H9 (cell line): ENCODE measurements around the gene C1orf74. TPM values are rescaled to one million over a fixed set of nuclear protein-coding genes. Genes with fewer than 3 reads are reported as not detected.

Experiments
- DNase-seq: peaks from one replicate; pipeline ENCODE4 v3.0.0-alpha.2; 2017
- H2AFZ ChIP-seq: one replicate; pipeline ENCODE4 v1.6.1; 2013; ENCODE audit warnings: mild to moderate bottlenecking, low read length, control low read depth, moderate library complexity
- H2AK5ac ChIP-seq: 2 replicates; pipeline ENCODE4 v1.6.1; 2013; ENCODE audit warnings: low read length, control low read depth, mixed read lengths; ENCODE audit not compliant: insufficient read length
- H2BK120ac ChIP-seq: one replicate; pipeline ENCODE4 v1.6.1; 2013; ENCODE audit warnings: low read depth, mild to moderate bottlenecking, low read length, control low read depth, inconsistent platforms; ENCODE audit not compliant: poor library complexity, severe bottlenecking
- H2BK12ac ChIP-seq: 2 replicates; pipeline ENCODE4 v1.6.1; 2013; ENCODE audit warnings: low read length, control low read depth, mixed read lengths, low read depth; ENCODE audit not compliant: insufficient read length
- H2BK15ac ChIP-seq: 2 replicates; pipeline ENCODE4 v1.6.1; 2013; ENCODE audit warnings: low read depth, low read length, control low read depth
- H2BK20ac ChIP-seq: one replicate; pipeline ENCODE4 v1.6.1; 2013; ENCODE audit warnings: low read depth, mild to moderate bottlenecking, low read length, control low read depth, inconsistent platforms; ENCODE audit not compliant: poor library complexity, severe bottlenecking
- H2BK5ac ChIP-seq: 2 replicates; pipeline ENCODE4 v1.6.1; 2013; ENCODE audit warnings: low read length, control low read depth, mixed read lengths; ENCODE audit not compliant: insufficient read length
- H3K14ac ChIP-seq: 2 replicates; pipeline ENCODE4 v1.6.1; 2013; ENCODE audit warnings: low read length, control low read depth; ENCODE audit not compliant: insufficient read depth
- H3K18ac ChIP-seq: 2 replicates; pipeline ENCODE4 v1.6.1; 2013; ENCODE audit warnings: low read depth, mild to moderate bottlenecking, mixed read lengths, low read length, control low read depth; ENCODE audit not compliant: insufficient read length
- H3K23ac ChIP-seq: 2 replicates; pipeline ENCODE4 v1.6.1; 2013; ENCODE audit warnings: low read length, control low read depth, mixed read lengths, low read depth; ENCODE audit not compliant: insufficient read length
- H3K23me2 ChIP-seq: 2 replicates; pipeline ENCODE4 v1.6.1; 2013; ENCODE audit warnings: low read depth, mild to moderate bottlenecking, mixed read lengths, low read length, control low read depth; ENCODE audit not compliant: insufficient read length, poor library complexity, severe bottlenecking
- H3K27ac ChIP-seq: 2 replicates; pipeline ENCODE4 v1.5.1; 2013; ENCODE audit warnings: low read length, control low read depth, mixed read lengths, low read depth; ENCODE audit not compliant: insufficient read length
- H3K27me3 ChIP-seq: 2 replicates; pipeline ENCODE4 v1.6.1; 2013; ENCODE audit warnings: low read length, control low read depth, inconsistent platforms; ENCODE audit not compliant: insufficient read depth
- H3K4ac ChIP-seq: 2 replicates; pipeline ENCODE4 v1.6.1; 2013; ENCODE audit warnings: low read depth, mild to moderate bottlenecking, control low read depth, inconsistent platforms, low read length, moderate library complexity
- H3K4me1 ChIP-seq: 2 replicates; pipeline ENCODE4 v1.6.1; 2013; ENCODE audit warnings: low read length, control low read depth, inconsistent platforms; ENCODE audit not compliant: insufficient read depth
- H3K4me2 ChIP-seq: 2 replicates; pipeline ENCODE4 v1.6.1; 2013; ENCODE audit warnings: low read length, control low read depth, mixed read lengths; ENCODE audit not compliant: insufficient read length, insufficient read depth
- H3K56ac ChIP-seq: 2 replicates; pipeline ENCODE4 v1.6.1; 2013; ENCODE audit warnings: low read depth, mild to moderate bottlenecking, mixed read lengths, low read length, control low read depth; ENCODE audit not compliant: insufficient read length
- H3K79me1 ChIP-seq: 2 replicates; pipeline ENCODE4 v1.6.1; 2013; ENCODE audit warnings: low read depth, mild to moderate bottlenecking, moderate library complexity, low read length, control low read depth, inconsistent platforms; ENCODE audit not compliant: insufficient read depth, poor library complexity, severe bottlenecking
- H3K79me2 ChIP-seq: 2 replicates; pipeline ENCODE4 v1.6.1; 2013; ENCODE audit warnings: low read length, control low read depth, inconsistent platforms; ENCODE audit not compliant: insufficient read depth
- H3K9ac ChIP-seq: 2 replicates; pipeline ENCODE4 v1.6.1; 2013; ENCODE audit warnings: low read length, control low read depth, mixed read lengths; ENCODE audit not compliant: insufficient read length; ENCODE audit errors: extremely low read depth
- H3K9me3 ChIP-seq: one replicate; pipeline ENCODE4 v1.6.1; 2013; ENCODE audit warnings: low read depth, low read length, inconsistent platforms; ENCODE audit not compliant: control insufficient read depth
- H3T11ph ChIP-seq: one replicate; pipeline ENCODE4 v1.6.1; 2013; ENCODE audit warnings: mild to moderate bottlenecking, low read length, control low read depth, inconsistent platforms
- H4K20me1 ChIP-seq: one replicate; pipeline ENCODE4 v1.6.1; 2013; ENCODE audit not compliant: control insufficient read depth, insufficient read length, insufficient read depth
- H4K5ac ChIP-seq: 2 replicates; pipeline ENCODE4 v1.6.1; 2013; ENCODE audit warnings: low read depth, mild to moderate bottlenecking, mixed read lengths, low read length, control low read depth; ENCODE audit not compliant: insufficient read length
- H4K8ac ChIP-seq: replicated peaks from 2 replicates; pipeline ENCODE4 v1.6.1; 2013; ENCODE audit warnings: low read length, control low read depth, mixed read lengths, low read depth; ENCODE audit not compliant: insufficient read length
- H4K91ac ChIP-seq: 2 replicates; pipeline ENCODE4 v1.6.1; 2013; ENCODE audit warnings: low read depth, mild to moderate bottlenecking, moderate library complexity, mixed read lengths, low read length, control low read depth; ENCODE audit not compliant: insufficient read length
- H3K27ac Mint-ChIP-seq, 3 experiments: 2 replicates in 2 of 3; 3 replicates in 1 of 3; pipeline ENCODE4 v1.8.0; 2020 to 2021; ENCODE audit warnings: mixed read lengths in 3 of 3, mild to moderate bottlenecking in 1 of 3, moderate library complexity in 1 of 3
- H3K27me3 Mint-ChIP-seq: 2 replicates; pipeline ENCODE4 v1.8.0; 2021; ENCODE audit warnings: low read depth, mild to moderate bottlenecking, moderate library complexity, mixed read lengths
- H3K36me3 Mint-ChIP-seq, 3 experiments: 2 replicates in 2 of 3; 3 replicates in 1 of 3; pipeline ENCODE4 v1.8.0; 2020 to 2021; ENCODE audit warnings: low read depth in 3 of 3, mixed read lengths in 3 of 3; ENCODE audit not compliant: insufficient read depth in 1 of 3
- H3K4me1 Mint-ChIP-seq, 2 experiments: 2 replicates each; pipeline ENCODE4 v1.8.0; 2020; ENCODE audit warnings: mixed read lengths in 2 of 2
- H3K4me3 Mint-ChIP-seq, 2 experiments: 2 replicates in 1 of 2; 3 replicates in 1 of 2; pipeline ENCODE4 v1.8.0; 2020 to 2021; ENCODE audit warnings: mild to moderate bottlenecking in 2 of 2, mixed read lengths in 2 of 2, moderate library complexity in 1 of 2
- H3K9me3 Mint-ChIP-seq, 2 experiments: 2 replicates in 1 of 2; 3 replicates in 1 of 2; pipeline ENCODE4 v1.8.0; 2020; ENCODE audit warnings: mild to moderate bottlenecking in 2 of 2, mixed read lengths in 2 of 2, moderate library complexity in 1 of 2
- WGBS: extraction: QIAGEN DNeasy Blood & Tissue Kit; methylation state at CpG from one replicate; pipeline ENCODE4 v1.1.7; 2013; ENCODE audit warnings: missing lambda C conversion rate, low lambda C conversion rate, mixed read lengths; ENCODE audit not compliant: insufficient read length; ENCODE audit errors: extremely low coverage; 5-methylcytosine and 5-hydroxymethylcytosine counted together
- total RNA-seq: library from RNA; stranded (reverse); gene quantifications from 2 replicates; pipeline ENCODE4 v1.2.1, GENCODE V29; 2021
- TF ChIP-seq, protein P1 (sequence below): fragments of 200-600 bp; sonication (generic); conservative IDR thresholded peaks from 3 replicates; pipeline ENCODE4 v1.8.0; 2021; ENCODE audit warnings: antibody characterized with exemption, mild to moderate bottlenecking

The C1orf74 gene
- total RNA-seq, 1 experiment from 2014 or later, result 2.4 TPM

DNA sequence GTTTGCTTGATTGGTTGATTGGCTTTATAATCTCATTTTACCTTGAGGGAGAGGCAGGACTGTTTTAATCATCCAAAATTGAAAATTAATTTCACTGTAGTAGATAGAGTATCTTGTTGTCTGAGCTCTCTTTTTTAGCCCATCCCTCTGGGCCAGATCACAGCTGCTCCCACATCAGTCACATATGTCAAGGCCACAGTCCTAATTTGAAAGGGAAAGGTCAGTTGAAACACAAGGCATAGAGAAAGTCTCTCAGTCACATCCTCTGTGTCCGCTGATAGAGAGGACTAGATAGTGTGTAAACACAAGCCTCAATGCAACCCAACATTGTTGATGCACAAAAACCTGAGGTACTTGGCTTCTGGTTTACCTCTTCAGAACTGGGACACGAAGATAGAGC, 6.8 kb downstream of the C1orf74 start:
- H3T11ph ChIP-seq, result no peak overlapping the region
- no CpG with 5 or more reads among the region's 2 CpGs for WGBS
- no peak overlapping the region for H3K14ac ChIP-seq
- no peaks in the 10 kb centered on the region for H3K9me3 ChIP-seq
- H3K56ac ChIP-seq, result no peak overlapping the region
- H3K79me2 ChIP-seq, result no peaks in the 10 kb centered on the region
- H2AK5ac ChIP-seq, result no peak overlapping the region
- Mint-ChIP-seq H3K27ac (no peak overlapping the region), H3K27me3 (peaks cover 5% of the 10 kb centered on the region; the same call in 1 of the 2 replicates), H3K4me3 (no peak overlapping the region), H3K9me3 (no peaks in the 10 kb centered on the region), H3K4me1 (no peaks in the 10 kb centered on the region), H3K36me3 (peaks cover 0 to 2% (median 0%) of the 10 kb centered on the region in 3 experiments; a peak in 2 of 7 replicates)
- no peak overlapping the region for H3K4ac ChIP-seq
- no peak overlapping the region for H3K27ac ChIP-seq
- no peak overlapping the region for H3K4me2 ChIP-seq
- H4K5ac ChIP-seq, result no peak overlapping the region
- no peak overlapping the region for H3K18ac ChIP-seq
- H4K8ac ChIP-seq, result no peak overlapping the region
- no peak overlapping the region for H2BK120ac ChIP-seq
- H2BK5ac ChIP-seq, result no peak overlapping the region
- H2AFZ ChIP-seq, result no peak overlapping the region
- no peak overlapping the region for H2BK12ac ChIP-seq
- no peaks in the 10 kb centered on the region for H3K79me1 ChIP-seq
- no peaks in the 10 kb centered on the region for H3K27me3 ChIP-seq
- no peak overlapping the region for H2BK15ac ChIP-seq
- no peaks in the 10 kb centered on the region for H3K23me2 ChIP-seq
- no peak overlapping the region for H3K9ac ChIP-seq
- no peak overlapping the region for H3K23ac ChIP-seq
- TF ChIP-seq, protein P1, sequence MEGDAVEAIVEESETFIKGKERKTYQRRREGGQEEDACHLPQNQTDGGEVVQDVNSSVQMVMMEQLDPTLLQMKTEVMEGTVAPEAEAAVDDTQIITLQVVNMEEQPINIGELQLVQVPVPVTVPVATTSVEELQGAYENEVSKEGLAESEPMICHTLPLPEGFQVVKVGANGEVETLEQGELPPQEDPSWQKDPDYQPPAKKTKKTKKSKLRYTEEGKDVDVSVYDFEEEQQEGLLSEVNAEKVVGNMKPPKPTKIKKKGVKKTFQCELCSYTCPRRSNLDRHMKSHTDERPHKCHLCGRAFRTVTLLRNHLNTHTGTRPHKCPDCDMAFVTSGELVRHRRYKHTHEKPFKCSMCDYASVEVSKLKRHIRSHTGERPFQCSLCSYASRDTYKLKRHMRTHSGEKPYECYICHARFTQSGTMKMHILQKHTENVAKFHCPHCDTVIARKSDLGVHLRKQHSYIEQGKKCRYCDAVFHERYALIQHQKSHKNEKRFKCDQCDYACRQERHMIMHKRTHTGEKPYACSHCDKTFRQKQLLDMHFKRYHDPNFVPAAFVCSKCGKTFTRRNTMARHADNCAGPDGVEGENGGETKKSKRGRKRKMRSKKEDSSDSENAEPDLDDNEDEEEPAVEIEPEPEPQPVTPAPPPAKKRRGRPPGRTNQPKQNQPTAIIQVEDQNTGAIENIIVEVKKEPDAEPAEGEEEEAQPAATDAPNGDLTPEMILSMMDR, result no peak
- no peaks in the 10 kb centered on the region for H3K4me1 ChIP-seq
- no peak overlapping the region for H2BK20ac ChIP-seq
- no peaks in the 10 kb centered on the region for H4K20me1 ChIP-seq
- no peak overlapping the region for H4K91ac ChIP-seq
- DNase-seq, result no peak
